GM19395 (cell line): ENCODE measurements around the gene STN1.

Experiments
- ATAC-seq: cut with Tn5 transposase; IDR thresholded peaks from one replicate; pipeline ENCODE4 v1.9.1; 2021; ENCODE audit warnings: mild to moderate bottlenecking, moderate library complexity; ENCODE audit not compliant: unreplicated experiment

Gene STN1

GRCh38 chr10:103870516-103870915 is 47.5 kb downstream of the STN1 start:
- no peak for ATAC-seq

- ATAC-seq, result no peak
These were observed 48.6 kb downstream of the STN1 start for GRCh38 chr10:103869336-103869735.

- ATAC-seq, result no peak
These were observed 49.8 kb downstream of the STN1 start for GRCh38 chr10:103868200-103868599.

DNA sequence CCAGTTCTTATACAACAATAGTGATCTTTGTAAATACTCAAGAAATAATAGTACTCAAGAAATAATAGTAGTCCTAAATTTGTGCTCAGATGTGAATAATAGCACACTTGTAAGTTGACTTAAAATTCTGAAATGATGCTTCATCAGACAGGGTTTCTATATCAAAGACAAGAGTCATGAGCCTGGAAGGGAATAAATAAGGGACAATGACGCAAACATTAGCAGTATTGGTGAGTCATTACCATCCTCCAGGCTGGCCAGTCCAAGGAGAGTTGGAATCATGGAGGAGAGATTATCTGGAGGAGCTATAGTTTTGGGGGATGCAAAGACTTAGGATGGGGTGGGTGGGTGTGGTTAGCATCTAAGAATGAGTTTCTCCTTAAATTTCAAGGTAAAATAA is 56.5 kb downstream of the STN1 start:
- ATAC-seq, result no peak

DNA sequence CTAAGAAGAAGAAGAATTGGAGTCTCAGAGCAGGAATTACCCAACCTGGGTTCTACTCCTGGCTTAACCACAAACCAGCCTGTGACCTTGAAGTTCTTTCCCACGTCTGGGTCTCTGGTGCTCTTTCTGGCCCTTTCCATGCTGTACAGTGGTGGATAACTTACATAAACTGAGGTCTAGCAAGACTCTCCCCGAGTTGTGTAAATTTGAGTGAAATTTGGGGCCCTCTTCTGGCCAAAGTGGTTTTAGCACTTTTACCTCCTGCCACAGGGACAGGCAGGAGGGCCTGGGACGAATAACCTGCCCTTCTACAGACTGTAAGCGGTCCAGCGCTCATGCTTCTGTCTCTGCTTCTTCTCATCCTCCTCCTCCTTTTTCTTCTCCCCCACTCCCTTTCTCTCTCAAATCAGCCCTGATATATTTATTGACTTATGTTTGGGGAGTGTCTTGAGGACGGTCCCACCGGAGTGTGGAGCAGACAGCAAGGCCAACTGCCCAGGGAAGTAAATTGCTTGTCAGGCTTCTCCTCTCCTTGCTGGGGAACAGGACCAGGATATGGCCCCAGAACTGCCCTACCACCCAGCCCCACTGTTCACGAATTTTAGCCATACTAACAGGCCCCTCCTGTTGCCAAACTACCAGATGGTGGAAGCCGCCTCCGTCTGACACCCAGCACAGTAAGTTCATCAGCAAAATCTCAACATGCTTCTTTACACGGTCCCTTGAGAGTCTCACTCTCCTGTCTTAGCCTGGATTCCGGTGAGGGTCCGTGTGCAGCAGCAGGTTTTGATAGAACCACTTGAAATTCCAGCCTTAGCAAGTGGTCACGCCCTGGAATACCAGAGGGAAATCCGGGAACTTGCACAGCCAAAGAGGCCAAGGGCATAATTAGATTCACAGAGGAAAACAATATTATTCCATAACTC is 58.6 kb downstream of the STN1 start:
- peak; percentile 70 for ATAC-seq

DNA sequence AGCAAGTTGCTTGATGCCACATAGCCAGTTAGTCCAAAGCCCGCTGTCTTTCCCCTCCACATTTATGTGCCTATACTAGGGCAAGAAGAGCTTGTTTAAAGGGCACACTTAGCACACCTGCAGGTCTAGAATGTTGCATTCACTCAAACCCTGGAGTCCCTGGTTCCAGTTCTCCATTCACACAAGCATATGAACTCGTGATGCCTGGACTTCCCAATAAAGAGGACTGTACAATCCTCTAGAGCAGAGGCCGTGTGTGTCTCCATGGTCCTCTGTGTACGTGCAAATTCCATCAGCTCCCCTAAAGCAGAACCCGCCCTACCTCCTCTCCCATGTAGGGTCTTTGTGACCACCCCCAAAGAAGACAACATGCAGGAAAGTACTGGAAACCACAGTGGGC is 59.6 kb downstream of the STN1 start:
- ATAC-seq, result no peak

- ATAC-seq, result no peak
These were observed 61.2 kb downstream of the STN1 start for GRCh38 chr10:103856797-103857170.

- no peak for ATAC-seq
These were observed 61.9 kb downstream of the STN1 start for GRCh38 chr10:103855852-103856796.

DNA sequence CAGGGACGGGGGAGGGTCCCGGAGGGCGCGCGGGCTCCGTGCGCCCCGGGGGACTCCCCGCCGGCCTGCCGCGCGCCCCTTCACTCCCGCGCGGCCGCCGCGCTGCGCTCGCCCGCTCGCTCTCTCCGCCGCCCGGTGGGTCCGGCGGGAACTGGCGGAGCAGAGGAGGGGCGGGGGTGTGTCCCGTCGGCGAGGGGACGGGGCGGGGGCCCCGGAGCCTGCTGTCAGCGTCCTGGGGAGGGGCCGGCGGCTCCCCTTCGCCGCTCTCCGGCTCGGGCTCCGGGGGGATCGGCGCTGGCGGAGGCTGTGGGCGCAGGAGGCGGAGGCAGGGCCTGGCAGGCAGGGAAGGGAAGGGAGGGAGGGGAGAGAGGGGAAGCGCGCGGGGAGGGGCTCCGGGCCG is 62.6 kb downstream of the STN1 start, which contains the start of gene SH3PXD2A:
Gene SH3PXD2A, minus strand, starts transcription at position 153 of the 400 bp plus-strand sequence. CDS start 310 bp downstream, outside the sequence.
- no peak for ATAC-seq

DNA sequence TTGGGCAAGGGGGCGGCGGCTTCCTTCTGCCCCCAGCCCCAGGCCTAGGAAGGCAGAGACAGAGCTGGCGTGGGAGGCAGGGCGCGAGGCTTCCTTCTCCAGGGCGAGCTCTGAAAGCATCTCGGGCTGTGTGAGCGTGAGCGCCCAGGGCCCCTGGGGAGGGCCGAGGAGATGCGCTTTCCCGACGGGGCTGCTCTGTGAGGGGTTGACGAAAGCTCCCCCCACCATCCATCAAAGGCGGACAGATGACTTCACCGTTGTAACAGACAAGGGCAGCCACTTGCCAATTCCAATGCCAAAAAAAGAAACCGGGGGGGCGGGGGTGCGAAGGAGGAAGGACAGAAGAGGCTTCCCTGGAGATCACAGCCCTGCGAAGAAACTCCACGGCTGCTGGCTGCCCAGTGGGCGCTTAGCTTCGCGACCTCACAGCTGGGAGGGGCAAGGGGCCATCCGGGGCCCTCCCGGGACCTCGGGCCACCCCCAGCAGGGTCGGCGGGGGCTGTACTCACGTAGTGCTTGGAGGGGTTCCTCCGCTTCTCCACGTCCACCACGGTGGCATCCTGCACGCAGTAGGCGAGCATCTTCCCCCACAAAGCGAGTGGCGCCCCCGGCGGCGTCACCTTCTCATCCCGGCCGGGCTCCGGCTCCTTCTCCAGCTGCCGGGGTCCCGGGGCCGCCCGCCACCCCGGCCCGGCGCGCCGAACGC is 63.1 kb downstream of the STN1 start:
- no peak for ATAC-seq

- no peak for ATAC-seq
These were observed 63.7 kb downstream of the STN1 start for GRCh38 chr10:103854265-103854685.

GRCh38 chr10:103853428-103854264 is 64.3 kb downstream of the STN1 start:
- no peak for ATAC-seq

- ATAC-seq, result no peak
These were observed 65.1 kb downstream of the STN1 start for GRCh38 chr10:103852856-103853255.

DNA sequence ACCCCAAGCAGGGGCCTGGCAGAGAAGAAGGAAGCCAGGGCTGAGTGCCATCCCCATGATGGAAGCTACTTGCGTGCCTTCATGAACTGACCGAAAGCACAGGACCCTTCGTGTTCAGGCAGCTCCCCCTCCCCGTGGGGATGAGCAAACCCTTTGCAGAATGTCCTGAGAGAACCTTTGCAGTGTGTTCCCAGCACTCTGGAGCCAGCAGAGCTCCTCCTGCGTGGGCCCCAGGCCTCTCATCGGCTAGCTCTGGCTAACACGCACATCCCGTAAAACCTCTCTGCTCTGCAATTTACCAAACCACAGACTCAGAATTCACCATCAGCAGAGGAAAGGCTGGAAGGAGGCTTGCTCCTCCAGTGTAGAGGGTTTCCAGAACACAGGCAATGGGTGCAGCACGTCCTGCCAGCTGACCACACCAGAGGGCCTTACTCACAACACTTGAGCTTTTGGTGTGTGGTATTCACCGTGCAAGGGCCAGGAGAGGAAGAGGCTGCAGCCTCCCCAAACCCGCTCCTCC is 65.7 kb downstream of the STN1 start:
- no peak for ATAC-seq

DNA sequence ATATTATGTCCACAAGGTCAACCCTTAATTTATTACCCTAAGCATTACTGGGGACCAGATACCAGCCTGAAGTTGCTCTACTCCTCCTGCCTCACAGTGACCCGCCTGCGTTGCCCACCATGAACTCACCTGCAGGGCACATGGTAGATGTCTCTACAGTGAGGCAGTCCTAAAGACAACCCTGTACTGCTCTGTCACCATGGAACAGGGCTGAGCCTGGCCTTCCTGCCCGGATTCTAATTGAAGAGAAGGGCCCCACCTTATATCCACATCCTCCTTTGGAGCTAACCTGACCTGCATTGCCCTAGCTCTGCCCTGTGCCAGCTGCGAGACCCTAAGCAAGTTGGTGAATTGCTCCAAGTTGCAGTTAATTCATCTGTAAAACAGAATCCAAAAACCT is 66.7 kb downstream of the STN1 start:
- no peak for ATAC-seq

GRCh38 chr10:103850572-103850895 is 67.5 kb downstream of the STN1 start:
- no peak for ATAC-seq

DNA sequence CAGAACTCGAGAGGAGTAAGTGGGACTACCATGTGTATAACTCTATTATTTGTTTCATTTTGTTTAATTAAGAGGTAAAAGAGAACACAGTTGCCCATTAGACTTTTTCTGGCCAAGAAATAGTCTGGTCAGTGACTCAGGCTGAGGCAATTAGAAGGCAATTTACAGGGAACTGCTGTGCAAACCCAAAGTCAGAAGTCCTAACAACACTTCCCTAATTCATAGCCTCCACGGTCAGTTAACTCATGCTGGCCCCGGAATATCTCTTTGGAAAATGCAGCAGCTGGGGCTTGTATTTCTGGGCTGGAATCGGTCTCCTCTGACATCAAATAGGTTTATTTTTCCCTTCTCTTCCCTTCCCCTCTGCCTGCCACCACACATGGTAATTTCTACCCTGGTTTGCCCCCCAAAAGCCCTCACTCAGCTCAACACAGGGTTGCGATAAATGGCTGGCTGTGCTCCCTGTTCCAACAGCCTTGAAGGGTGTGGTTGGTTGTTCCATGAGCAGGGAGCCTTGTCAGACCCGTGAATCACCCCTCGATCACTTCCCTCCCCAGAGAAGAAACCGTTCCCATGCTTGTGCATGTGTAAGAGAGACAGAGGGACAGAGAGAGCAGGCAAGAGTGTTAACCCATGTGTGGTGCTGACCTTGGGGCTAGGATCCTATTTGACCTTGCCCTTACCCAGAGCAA is 68.0 kb downstream of the STN1 start:
- ATAC-seq, result no peak

DNA sequence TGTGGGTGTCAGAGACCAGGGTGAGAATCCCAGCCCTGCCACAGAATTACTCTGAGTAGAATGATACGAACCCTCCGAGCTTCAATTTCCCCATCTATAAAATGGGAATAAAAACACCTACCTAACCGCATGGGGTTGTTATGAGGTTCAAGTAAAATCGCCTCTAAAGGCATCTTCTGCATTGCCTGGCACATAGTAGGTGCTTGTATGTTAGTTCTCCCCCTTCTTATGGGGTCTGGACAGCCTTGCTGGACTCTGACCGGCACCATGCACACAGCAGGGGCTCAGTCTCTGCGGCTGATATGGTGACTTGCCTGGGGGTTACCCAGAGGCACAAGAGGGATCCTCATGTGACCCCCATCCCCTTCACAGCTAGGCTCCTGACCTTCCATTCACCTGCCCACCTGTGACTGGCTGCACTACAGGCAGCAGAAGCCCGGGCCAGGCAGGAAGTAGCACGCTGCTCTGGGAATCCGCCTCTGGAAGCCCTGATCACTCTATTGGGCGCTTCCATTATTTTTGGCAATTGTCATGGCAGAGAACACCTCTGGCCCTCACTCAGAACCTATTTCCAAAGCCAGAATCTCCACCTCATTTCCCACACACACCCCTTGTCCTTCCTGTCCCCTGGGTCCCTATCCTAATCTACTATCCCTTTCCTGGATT is 68.6 kb downstream of the STN1 start:
- no peak for ATAC-seq
